SK-N-SH (cell line): ENCODE data around the gene ABCA1.

Source experiments
- CTCF ChIP-seq: fragments of 200-600 bp; sonication (generic); IDR thresholded peaks from 2 replicates; pipeline ENCODE4 v1.6.1; 2017; ENCODE audit warnings: antibody characterized with exemption, mild to moderate bottlenecking, moderate library complexity
- ELF1 ChIP-seq: IDR thresholded peaks from 2 replicates; pipeline ENCODE4 v1.4.0; 2012
- EP300 ChIP-seq, 2 experiments: IDR thresholded peaks; 2 replicates each; pipeline versions ENCODE4 v1.4.0 to v1.6.1; 2012; ENCODE audit warnings: borderline replicate concordance in 1 of 2, low read depth in 1 of 2, low read length in 1 of 2
- GABPA ChIP-seq: IDR thresholded peaks from 2 replicates; pipeline ENCODE4 v1.4.0; 2012; ENCODE audit warnings: low read depth, mild to moderate bottlenecking
- MAX ChIP-seq: IDR thresholded peaks from 2 replicates; pipeline ENCODE4 v1.4.0; 2012; ENCODE audit warnings: low read depth
- MXI1 ChIP-seq: IDR thresholded peaks from 2 replicates; pipeline ENCODE4 v1.6.1; 2012; ENCODE audit warnings: mild to moderate bottlenecking, low read depth, low read length, improper control_type of control experiment
- NFIC ChIP-seq: IDR thresholded peaks from 2 replicates; pipeline ENCODE4 v1.4.0; 2012; ENCODE audit warnings: borderline replicate concordance
- NRF1 ChIP-seq: IDR thresholded peaks from 2 replicates; pipeline ENCODE4 v1.6.1; 2012; ENCODE audit warnings: low read depth, mild to moderate bottlenecking, low read length
- POLR2AphosphoS5 ChIP-seq: IDR thresholded peaks from 2 replicates; pipeline ENCODE4 v1.6.1; 2012; ENCODE audit warnings: low read depth, low read length
- REST ChIP-seq: IDR thresholded peaks from 2 replicates; pipeline ENCODE4 v1.6.1; 2012; ENCODE audit warnings: mild to moderate bottlenecking, low read depth, low read length, moderate library complexity
- TCF12 ChIP-seq: IDR thresholded peaks from 2 replicates; pipeline ENCODE4 v1.4.0; 2012
- USF2 ChIP-seq: fragments of 150-350 bp; IDR thresholded peaks from 2 replicates; pipeline ENCODE4 v1.6.1; 2017; ENCODE audit warnings: antibody characterized with exemption, low read length, low read depth, borderline replicate concordance
- YY1 ChIP-seq: IDR thresholded peaks from 2 replicates; pipeline ENCODE4 v1.4.0; 2012; ENCODE audit warnings: low read depth, mild to moderate bottlenecking

GRCh38 chr9:104841601-104842141 lies 86.3 kb downstream of the ABCA1 start:
- TF ChIP-seq GABPA (no peak), TCF12 (no peak), NRF1 (no peak), CTCF (no peak), ELF1 (no peak), REST (no peak), EP300 (IDR thresholded peaks at IDR 0.05; ENCODE audit: borderline replicate concordance in 1 of 2, low read depth in 1 of 2, low read length in 1 of 2) (no peak), NFIC (no peak), MXI1 (no peak), POLR2AphosphoS5 (no peak), USF2 (no peak), YY1 (no peak), MAX (no peak)
